ENCODE results near the gene HEXIM1. TPM values are rescaled to one million over a fixed set of nuclear protein-coding genes. Genes with fewer than 3 reads are reported as not detected.

HEXIM1 gene
- total RNA-seq, 2 donors from 2014 or later: 34.9 to 89.1 TPM

- H3K27me3 ChIP-seq (replicated peaks; ENCODE audit: insufficient read depth): no peaks in the 10 kb centered on the region
- H3K4me3 ChIP-seq: no peak overlapping the region
- TF ChIP-seq CTCF (IDR thresholded peaks at IDR 0.05): no peak
- H3K27ac ChIP-seq: no peak overlapping the region
- no peaks in the 10 kb centered on the region for H3K4me1 ChIP-seq (ENCODE audit: control insufficient read depth in 1 of 2, low read depth in 2 of 2)
- ATAC-seq (ENCODE audit: insufficient number of reproducible peaks, low FRiP score, low read depth) (no peak), DNase-seq (ENCODE audit: low spot score) (no peak)
- H3K36me3 ChIP-seq: no peaks in the 10 kb centered on the region
- no peaks in the 10 kb centered on the region for H3K9me3 ChIP-seq
Measured at GRCh38 chr17:45184144-45184543, 35.9 kb downstream of the HEXIM1 start.

- Histone ChIP-seq H3K4me1 (ENCODE audit: control insufficient read depth in 1 of 2, low read depth in 2 of 2) (no peaks in the 10 kb centered on the region), H3K4me3 (no peak overlapping the region), H3K27ac (no peak overlapping the region), H3K9me3 (no peaks in the 10 kb centered on the region), H3K36me3 (no peaks in the 10 kb centered on the region), H3K27me3 (replicated peaks; ENCODE audit: insufficient read depth) (no peaks in the 10 kb centered on the region)
- DNase-seq (ENCODE audit: low spot score): no peak
- TF ChIP-seq CTCF (IDR thresholded peaks at IDR 0.05): no peak
- ATAC-seq (ENCODE audit: insufficient number of reproducible peaks, low FRiP score, low read depth): no peak
Measured at GRCh38 chr17:45186801-45187354, 38.6 kb downstream of the HEXIM1 start.

GRCh38 chr17:45189009-45189408, 40.7 kb downstream of the HEXIM1 start:
- Histone ChIP-seq H3K36me3 (no peaks in the 10 kb centered on the region), H3K27ac (no peak overlapping the region), H3K27me3 (replicated peaks; ENCODE audit: insufficient read depth) (no peaks in the 10 kb centered on the region), H3K9me3 (no peaks in the 10 kb centered on the region), H3K4me1 (ENCODE audit: control insufficient read depth in 1 of 2, low read depth in 2 of 2) (no peaks in the 10 kb centered on the region), H3K4me3 (no peak overlapping the region)
- no peak for TF ChIP-seq CTCF (IDR thresholded peaks at IDR 0.05)
- ATAC-seq (ENCODE audit: insufficient number of reproducible peaks, low FRiP score, low read depth): no peak
- no peak for DNase-seq (ENCODE audit: low spot score)

GRCh38 chr17:45190503-45191255, 42.4 kb downstream of the HEXIM1 start:
- Histone ChIP-seq H3K27ac (no peak overlapping the region), H3K36me3 (no peaks in the 10 kb centered on the region), H3K4me1 (ENCODE audit: control insufficient read depth in 1 of 2, low read depth in 2 of 2) (no peaks in the 10 kb centered on the region), H3K27me3 (replicated peaks; ENCODE audit: insufficient read depth) (no peaks in the 10 kb centered on the region), H3K4me3 (no peak overlapping the region), H3K9me3 (no peaks in the 10 kb centered on the region)
- no peak for TF ChIP-seq CTCF (IDR thresholded peaks at IDR 0.05)
- DNase-seq (ENCODE audit: low spot score): no peak
- ATAC-seq (ENCODE audit: insufficient number of reproducible peaks, low FRiP score, low read depth): no peak

GRCh38 chr17:45195424-45195823, 47.1 kb downstream of the HEXIM1 start:
- Histone ChIP-seq H3K4me1 (ENCODE audit: control insufficient read depth in 1 of 2, low read depth in 2 of 2) (peaks cover 0 to 6% of the 10 kb centered on the region in 2 donors), H3K9me3 (no peaks in the 10 kb centered on the region), H3K36me3 (no peaks in the 10 kb centered on the region), H3K27me3 (replicated peaks; ENCODE audit: insufficient read depth) (no peaks in the 10 kb centered on the region), H3K27ac (no peak overlapping the region), H3K4me3 (no peak overlapping the region)
- DNase-seq (ENCODE audit: low spot score): no peak
- ATAC-seq (ENCODE audit: insufficient number of reproducible peaks, low FRiP score, low read depth): no peak
- TF ChIP-seq CTCF (IDR thresholded peaks at IDR 0.05): no peak

Data from thoracic aorta (tissue), 2 donors.